GM18505 (cell line): ENCODE results near the gene NR3C2.
"Not testable (repeated sequence)": the region's sequence is repeated elsewhere in the genome, so short reads cannot be mapped to it uniquely, and the experiment has no call there.

Experiments used
- ATAC-seq: cut with Tn5 transposase; IDR thresholded peaks from one replicate; pipeline ENCODE4 v1.9.1; 2021; ENCODE audit not compliant: unreplicated experiment
- POLR2A ChIP-seq: IDR thresholded peaks from 4 replicates; pipeline ENCODE4 v1.6.1; 2011; ENCODE audit warnings: borderline replicate concordance; ENCODE audit not compliant: insufficient read depth, insufficient read length; ENCODE audit errors: extremely low read depth

Gene NR3C2

DNA sequence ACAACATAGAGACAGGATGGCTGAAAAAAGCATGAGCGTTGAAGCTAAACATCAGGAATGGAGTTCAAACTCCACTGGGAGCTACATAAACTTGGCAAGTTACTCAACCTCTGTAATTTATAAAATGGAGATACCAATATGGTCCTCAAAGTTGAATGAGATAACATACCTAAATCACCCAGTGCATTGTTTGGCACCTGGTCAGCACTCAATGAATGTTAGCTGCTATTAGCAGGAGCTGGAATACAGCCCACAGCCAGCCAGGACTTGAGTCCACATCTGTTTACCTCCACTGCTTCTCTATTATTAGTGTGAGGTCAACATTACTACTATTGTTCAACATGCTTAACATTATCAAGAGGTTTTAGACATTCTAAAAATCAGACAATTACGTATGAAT lies 97.9 kb downstream of the NR3C2 start:
- TF ChIP-seq POLR2A: no peak
- ATAC-seq: no peak

DNA sequence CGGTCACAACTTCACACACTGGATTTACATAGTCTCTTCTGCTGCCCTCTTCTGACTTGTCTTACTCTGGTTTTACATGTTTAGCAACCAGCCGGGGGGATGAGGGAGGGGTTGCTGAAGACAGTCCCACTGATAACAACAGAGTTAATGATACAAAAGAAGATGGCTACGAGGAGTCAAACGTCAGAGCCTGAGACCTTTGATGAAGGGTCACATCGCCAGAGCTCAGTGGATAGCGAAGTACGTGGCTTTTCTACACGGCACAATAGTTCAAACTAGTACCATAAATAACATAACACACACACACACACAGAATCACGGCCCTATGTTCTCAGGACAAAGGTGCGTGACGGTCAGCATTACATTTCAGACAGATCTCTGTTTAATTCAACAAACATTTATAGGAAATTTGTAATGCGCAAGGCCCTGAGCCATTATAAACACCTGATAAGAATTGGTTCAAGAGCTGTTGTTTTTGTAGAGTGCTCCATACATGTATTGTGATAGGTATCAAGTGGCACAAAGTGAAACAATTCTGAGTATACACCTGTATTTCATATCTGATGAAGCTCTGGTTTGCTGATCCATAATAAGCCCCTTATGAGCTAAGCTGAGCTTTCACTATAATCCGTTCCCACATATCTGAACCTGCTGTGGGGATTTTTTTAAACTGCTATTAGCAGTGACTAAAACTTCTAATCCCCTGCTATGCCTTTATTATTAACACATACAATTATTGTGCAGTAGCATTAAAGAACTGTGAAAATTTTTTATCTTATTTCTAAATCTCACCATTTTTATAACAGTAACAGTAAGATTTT lies 100.0 kb downstream of the NR3C2 start:
- ATAC-seq: no peak
- TF ChIP-seq POLR2A: no peak

DNA sequence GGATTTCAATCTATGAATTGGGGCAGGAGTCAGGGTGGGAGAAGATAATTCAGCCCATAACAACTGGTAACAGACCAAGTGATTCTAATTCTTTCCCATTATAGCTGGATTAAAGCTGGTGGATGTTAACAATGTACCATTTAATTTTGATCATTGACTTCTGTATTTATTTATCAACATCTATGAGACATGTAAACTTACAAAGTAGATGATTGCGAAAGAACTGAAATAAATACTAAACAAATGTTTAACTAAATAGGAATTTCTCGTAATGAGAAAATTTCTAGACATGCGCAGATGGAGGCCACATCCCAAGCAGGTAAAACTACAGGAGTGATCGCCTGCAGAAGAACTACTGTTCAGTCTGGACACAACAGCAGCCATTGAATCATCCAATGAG lies 107.1 kb downstream of the NR3C2 start:
- no peak for ATAC-seq
- TF ChIP-seq POLR2A: no peak

DNA sequence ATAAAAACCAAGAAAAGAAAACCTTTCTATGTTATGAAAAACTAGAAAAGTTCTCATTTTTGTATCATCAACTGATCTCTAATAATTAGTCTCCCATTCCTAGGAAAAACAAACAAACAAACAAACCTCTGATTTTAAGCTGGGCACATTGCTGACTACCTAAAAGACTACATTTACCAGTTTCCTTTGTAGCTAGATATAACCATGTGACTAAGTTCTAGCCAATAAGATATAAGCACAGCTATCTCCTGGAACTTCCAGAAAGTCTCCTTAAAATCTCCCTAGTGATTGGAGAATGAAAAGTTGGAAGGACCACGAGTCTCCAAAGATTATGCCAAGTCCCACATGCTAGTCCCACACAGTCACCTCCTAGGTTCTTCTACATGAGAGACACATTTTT lies 108.9 kb downstream of the NR3C2 start:
- no peak for TF ChIP-seq POLR2A
- no peak for ATAC-seq

DNA sequence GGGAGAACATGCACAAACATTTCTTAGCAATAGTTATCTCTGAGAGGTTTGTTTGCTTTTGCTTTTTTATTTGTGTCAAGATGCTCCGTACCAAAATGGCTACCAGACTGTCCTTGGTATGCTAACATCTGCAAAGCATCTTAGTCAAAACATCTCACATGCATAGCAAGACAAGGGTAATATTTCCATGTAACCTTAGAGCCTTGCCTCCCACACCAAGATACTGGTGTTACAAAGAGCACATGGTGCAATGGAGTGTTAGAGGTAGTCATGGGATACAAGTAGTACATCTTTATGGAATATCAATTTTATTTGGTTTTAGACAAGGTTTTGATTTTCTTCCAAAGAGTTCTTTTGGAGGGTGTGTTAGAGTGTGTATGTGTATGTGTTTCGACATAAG lies 109.7 kb downstream of the NR3C2 start:
- TF ChIP-seq POLR2A: no peak
- ATAC-seq: no peak

DNA sequence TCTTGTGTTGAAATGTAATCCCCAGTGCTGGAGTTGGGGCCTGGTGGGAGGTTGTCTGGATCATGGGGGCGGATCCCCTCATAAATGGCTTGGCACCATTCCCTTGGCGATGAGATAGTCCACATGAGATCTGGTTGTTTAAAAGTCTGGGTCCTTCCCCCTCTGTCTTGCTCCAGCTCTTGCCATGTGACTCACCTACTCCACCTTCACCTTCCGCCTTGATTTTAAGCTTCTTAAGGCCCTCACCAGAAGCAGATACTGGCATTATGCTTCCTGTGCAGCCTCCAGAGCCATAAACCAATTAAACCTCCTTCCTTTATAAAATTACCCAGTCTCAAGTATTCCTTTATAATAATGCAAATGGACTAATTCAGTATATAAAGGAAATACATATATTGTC lies 111.5 kb downstream of the NR3C2 start:
- no peak for ATAC-seq
- TF ChIP-seq POLR2A: no peak

DNA sequence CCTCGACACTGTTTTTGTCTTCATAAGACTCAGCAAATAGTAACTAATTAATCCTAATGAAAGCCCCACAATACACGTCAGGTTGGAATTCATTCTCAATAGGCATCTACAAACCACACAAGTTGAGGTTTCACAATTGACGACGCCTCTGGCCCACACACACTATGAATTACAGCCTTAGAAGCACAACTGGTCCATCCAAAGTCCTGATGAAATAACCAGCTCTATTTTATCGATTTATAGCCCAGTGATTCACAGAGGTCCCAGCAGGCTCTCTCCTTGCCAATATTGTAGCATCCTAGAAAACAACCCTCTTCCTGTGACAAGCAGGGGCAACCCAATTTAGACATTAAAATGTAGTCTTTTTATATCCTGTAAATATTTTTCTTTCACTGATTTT lies 112.1 kb downstream of the NR3C2 start:
- no peak for ATAC-seq
- no peak for TF ChIP-seq POLR2A

DNA sequence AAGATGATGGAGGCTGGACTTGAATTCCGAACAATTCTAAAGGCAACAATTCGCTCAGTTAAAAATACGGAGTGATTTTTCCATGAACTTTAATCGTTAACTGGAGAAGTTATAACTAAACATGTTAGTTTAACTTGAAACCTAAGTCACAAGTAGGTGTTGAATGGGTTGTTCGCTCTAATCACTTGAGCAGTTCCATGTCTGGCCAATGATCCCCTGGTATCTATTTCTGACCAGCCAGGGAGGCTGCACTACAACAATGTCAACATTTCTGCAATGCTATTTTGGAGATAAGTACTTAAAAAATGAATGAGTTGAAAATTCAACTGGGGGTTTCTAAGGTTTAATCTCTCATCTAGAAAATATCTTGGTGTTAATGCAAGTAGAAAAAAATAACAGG lies 112.5 kb downstream of the NR3C2 start:
- no peak for TF ChIP-seq POLR2A
- no peak for ATAC-seq

DNA sequence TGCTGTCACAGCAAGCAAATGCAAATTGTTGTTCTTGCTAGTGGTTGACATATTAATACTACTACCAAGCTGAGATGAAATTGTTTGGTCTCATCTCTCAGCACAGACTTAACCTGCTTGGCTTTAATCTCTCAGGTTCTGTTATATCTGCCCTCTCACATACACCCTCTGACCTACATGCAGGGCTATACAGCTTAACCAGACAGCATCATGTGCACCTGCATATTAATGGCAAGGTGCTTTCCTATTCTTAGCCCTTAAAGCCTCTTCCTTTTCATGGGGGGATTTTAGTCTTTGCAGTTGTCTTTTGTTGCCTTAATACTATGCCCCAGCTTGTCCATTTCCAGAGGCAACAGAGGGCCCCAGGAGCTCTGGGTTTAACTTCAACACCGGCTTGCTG lies 114.5 kb downstream of the NR3C2 start:
- TF ChIP-seq POLR2A: no peak
- no peak for ATAC-seq

DNA sequence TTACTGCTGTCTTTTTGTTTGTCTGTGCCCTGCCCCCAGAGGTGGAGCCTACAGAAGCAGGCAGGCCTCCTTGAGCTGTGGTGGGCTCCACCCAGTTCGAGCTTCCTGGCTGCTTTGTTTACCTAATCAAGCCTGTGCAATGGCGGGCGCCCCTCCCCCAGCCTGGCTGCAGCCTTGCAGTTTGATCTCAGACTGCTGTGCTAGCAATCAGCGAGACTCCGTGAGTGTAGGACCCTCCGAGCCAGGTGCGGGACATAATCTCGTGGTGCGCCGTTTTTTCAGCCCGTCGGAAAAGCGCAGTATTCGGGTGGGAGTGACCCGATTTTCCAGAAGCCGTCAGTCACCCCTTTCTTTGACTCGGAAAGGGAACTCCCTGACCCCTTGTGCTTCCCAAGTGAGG lies 118.9 kb downstream of the NR3C2 start:
- not testable (repeated sequence) for ATAC-seq

DNA sequence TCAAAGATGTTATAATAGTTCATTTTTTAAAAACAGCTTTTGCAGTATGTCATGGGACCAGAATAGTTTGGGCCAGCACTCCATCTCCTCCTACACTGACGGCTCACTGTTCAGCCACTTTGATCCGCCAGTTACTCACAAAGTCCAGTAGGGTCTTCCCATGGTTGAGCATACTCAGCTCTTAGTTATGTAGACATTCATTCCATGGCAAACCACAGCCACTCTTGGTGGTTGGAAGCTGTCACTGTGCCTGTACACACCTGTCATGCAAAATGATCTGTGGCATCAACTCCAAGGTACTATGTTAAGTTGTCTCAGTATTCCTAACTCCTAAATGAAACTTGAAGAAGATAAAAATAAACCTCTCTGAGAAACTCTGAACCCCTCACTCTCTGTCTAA lies 127.2 kb downstream of the NR3C2 start:
- no peak for TF ChIP-seq POLR2A
- no peak for ATAC-seq

DNA sequence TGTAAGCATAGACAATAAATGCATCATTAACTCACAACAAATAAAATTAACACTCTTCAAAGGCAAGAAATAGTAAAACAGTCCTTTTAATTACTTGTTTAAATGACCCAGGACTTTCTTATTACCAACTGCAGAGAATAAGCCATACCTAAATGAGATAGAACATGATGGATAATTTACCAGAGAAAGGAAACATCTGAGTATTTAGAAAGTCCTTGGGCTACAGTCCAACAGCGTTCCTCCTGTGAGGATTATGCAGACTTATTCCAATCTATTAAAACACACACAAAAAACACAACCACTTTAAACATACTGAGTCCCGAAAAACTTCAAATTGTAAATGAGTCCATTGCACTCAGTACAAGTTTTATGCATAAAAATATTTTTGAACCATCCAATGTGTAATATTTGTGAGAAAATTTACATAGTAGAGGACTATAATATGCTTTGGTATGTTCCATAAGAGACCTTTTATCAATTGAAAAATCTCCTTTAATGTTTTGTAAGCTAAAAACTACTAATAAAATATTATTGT lies 129.2 kb downstream of the NR3C2 start:
- ATAC-seq: no peak
- TF ChIP-seq POLR2A: no peak

DNA sequence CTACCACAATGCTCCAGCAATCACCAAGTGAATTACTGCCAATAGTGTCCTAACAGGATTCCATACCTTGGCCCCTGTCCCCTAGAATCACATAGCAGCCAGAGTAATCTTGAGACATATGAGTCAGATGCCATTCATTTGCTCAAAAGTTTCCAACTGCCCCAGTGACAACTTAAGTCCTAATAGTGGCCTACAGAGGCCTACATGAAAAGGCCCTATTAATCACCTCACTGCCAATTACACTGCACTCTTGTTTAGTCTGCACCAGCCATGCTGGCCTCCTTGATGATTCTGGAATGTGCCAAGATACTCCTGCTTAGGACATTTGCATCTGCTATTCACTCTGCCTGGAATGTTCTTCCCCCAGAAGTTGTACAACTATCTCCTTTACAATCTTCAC lies 130.7 kb downstream of the NR3C2 start:
- no peak for ATAC-seq
- TF ChIP-seq POLR2A: no peak

DNA sequence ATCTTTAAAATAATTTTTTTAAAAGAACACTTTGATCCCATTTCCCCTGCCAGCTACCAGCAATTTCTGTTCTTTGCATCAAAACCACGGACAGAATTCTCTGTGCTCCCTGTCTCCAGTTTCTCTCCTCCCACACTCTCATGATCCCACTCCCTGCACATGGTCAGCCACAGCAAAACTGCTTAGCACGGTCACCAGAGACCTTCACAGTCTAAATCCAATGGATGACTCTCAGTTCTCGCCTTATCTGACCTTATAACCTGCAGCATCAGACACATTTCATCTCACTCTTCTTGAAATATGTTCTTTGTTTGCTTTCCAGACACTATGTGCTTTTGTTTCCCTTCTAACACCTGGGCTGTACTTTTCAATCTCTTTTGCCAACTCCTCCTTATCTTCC lies 131.5 kb downstream of the NR3C2 start:
- no peak for ATAC-seq
- no peak for TF ChIP-seq POLR2A

DNA sequence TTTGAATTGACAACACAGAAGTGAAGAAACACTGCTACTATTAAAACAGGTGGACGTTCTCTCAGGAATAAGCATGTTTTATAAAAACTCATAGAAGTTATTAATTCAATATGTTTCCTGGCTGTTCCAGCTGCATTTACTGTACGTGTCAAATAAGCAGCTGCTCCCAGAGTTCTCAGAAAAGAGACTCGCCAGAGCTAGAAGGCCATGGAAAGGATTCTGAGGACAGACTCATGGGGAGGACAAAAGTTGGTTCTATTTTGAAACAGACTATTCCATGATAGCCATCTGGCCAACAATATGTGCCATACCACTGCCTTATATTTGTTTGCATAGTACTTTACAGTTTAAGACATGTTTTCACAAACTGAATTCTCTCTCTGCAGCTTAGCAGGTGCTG lies 136.5 kb downstream of the NR3C2 start:
- ATAC-seq: no peak
- no peak for TF ChIP-seq POLR2A
